ENCODE results near the gene MRPL27. TPM values are rescaled to one million over a fixed set of nuclear protein-coding genes. Genes with fewer than 3 reads are reported as not detected.

MRPL27 gene
- total RNA-seq, 1 donor from 2014 or later = 38.9 TPM

GRCh38 chr17:50319306-50320004 is 53.5 kb downstream of the MRPL27 start:
- no peak for DNase-seq (ENCODE audit: low spot score)
- ATAC-seq = no peak

GRCh38 chr17:50318501-50319285 is 54.3 kb downstream of the MRPL27 start:
- no peak for DNase-seq (ENCODE audit: low spot score)

More at GRCh38 chr17:50318501-50319285, 54.3 kb downstream of the MRPL27 start:
- no peak for ATAC-seq

Other genes with a start within 250 kb of the MRPL27 start
- gene SAMD14, start 243.0 kb downstream of the MRPL27 start, total RNA-seq = 1.9 TPM
- 18.1 TPM for gene PPP1R9B, start 222.5 kb downstream of the MRPL27 start, total RNA-seq
- gene SGCA, start 207.2 kb downstream of the MRPL27 start, total RNA-seq = 1.0 TPM
- 19.3 TPM for gene COL1A1, start 171.6 kb downstream of the MRPL27 start, total RNA-seq
- gene TMEM92, start 98.7 kb downstream of the MRPL27 start, total RNA-seq = 3.0 TPM
- gene XYLT2, start 27.1 kb downstream of the MRPL27 start, total RNA-seq = 10.4 TPM
- gene EME1, start within 50 bp of the MRPL27 start, total RNA-seq = 0.13 TPM
- 47.3 TPM for gene LRRC59, start 24.3 kb upstream of the MRPL27 start, total RNA-seq
- 56.1 TPM for gene ACSF2, start 53.0 kb upstream of the MRPL27 start, total RNA-seq
- gene CHAD, start 95.7 kb upstream of the MRPL27 start, total RNA-seq = 12.4 TPM
- 27.4 TPM for gene RSAD1, start 105.7 kb upstream of the MRPL27 start, total RNA-seq
- not detected for gene MYCBPAP, start 135.3 kb upstream of the MRPL27 start, total RNA-seq
- 0.35 TPM for gene EPN3, start 159.6 kb upstream of the MRPL27 start, total RNA-seq
- 40.6 TPM for gene SPATA20, start 174.0 kb upstream of the MRPL27 start, total RNA-seq
- gene CACNA1G, start 187.5 kb upstream of the MRPL27 start, total RNA-seq = 0.10 TPM

All from left lobe of liver (tissue), 2 donors.